Stimulated activated CD4-positive, alpha-beta T cell treated with anti-CD3 and anti-CD28 coated beads, Interleukin-15, amount 100 ng/mL, for 24 hours (primary cell): ENCODE data around the gene SCYGR6.
"Not testable (repeated sequence)": the region's sequence is repeated elsewhere in the genome, so short reads cannot be mapped to it uniquely, and the experiment has no call there.

Experiments used
- DNase-seq: peaks from one replicate; pipeline ENCODE4 v3.0.0-alpha.2; 2020

Gene SCYGR6, protein sequence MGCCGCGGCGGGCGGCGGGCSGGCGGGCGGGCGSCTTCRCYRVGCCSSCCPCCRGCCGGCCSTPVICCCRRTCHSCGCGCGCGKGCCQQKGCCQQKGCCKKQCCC

DNA sequence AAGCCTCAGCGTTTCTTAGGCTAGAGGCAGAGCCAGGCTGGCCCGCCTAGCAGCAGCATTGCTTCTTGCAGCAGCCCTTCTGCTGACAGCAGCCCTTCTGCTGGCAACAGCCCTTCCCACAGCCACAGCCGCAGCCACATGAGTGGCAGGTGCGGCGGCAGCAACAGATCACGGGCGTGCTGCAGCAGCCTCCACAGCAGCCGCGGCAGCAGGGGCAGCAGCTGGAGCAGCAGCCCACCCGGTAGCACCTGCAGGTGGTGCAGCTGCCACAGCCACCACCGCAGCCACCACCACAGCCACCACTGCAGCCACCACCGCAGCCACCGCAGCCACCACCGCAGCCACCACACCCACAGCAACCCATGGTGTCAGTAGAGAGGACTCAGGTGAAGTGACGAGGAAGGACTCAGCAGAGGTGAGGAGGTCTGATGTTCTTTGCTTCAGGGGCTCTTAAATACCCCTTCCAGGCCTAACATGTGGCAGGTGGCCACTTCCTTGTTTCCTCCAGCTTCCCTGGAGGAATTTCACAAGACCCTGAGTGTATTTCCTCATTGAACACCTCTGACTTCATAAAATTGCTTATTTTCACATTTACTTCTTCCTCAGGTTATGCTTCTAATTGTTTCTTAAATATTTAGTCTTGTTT lies at the start of gene SCYGR6:
TSS of gene SCYGR6 (minus strand) at position 364 of the 646 bp plus-strand sequence. CDS start at position 364, 0 bp downstream.
- DNase-seq, result no peak

DNA sequence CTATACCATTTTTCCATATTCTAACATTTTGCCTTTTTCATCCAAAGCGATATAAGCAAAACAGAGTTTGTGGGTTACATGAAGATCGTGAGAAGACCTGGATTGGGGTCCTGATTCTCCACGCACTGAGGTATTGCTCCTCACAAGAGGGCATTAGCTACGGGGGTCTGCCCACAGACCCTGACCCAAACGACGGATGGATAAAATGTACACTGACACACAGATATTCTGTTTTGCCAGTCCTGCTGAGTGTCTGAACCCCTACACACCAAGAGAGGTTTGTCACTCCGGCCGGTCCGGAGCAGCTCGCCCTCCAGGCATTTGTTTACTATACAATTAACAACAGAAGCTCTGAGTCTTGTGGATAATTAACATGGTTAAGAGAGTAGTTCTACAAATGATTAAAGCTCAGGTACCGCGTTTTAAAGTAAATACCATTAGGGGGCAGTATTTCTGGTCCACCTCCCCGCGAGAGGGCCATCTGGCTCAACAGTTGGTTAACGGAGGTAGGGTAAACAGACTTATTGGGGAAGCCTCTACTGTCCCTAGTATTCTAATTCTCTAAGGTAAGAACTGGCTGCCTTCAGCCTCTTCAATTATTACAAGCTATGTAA lies 49.6 kb upstream of the SCYGR6 start:
- peak; percentile 15 for DNase-seq

DNA sequence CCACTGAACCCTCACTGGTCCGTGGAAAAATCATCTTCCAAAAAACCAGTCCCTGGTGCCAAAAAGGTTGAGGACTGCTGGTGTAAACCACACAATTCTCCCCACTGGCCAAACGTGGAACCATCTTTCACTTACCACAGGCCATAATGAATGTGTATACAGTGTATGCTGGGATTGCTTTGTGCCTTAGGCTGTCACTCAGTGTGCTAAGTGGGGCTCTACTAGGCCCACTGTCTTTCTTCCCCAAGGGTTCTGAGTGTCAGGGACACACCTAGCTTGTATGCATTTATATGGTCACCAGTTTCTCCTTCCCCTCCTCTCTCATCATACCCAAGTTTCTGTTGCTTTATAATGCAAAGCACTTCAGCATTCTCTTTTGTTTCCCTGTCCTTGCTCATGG lies 48.4 kb upstream of the SCYGR6 start:
- no peak for DNase-seq

DNA sequence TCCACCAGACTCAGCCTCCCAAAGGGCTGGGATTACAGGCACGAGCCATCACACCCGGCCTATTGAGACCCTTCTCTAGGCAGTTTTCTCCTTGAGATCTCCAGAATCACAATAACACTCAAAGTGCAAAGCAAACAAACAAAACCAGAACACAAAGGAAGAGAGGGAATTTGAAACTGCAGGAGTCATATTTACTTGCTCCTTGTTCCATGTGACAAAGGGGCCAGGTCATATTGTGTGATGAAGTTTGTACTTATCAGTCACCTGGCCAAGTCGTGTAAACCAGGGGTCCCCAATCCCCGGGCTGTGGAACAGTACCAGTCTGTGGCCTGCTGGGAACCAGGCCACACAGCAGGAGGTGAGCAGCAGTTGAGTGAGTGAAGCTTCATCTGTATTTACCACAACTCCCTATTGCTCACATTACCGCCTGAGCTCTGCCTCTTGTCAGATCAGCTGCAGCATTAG lies 47.7 kb upstream of the SCYGR6 start:
- no peak for DNase-seq

DNA sequence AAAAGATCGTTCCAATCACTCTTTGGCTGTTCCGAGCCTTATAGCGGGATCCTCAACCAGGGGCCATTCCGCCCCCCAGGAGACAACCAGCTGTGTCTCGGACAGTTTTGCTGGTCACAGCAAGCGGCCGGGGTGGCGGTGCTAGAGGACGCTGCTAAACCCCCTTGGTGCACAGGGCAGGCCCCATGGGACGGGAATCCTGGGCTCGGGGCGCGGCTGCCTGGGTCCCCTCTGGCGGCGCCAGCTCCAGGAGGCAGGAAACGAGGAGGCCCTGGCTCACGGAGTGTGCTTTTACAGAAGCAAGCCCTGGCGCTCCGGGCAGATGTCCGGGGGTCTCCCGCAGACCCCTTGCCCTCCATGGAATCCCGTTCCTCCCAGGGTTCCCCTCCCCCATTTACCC lies 43.3 kb upstream of the SCYGR6 start:
- DNase-seq, result no peak

DNA sequence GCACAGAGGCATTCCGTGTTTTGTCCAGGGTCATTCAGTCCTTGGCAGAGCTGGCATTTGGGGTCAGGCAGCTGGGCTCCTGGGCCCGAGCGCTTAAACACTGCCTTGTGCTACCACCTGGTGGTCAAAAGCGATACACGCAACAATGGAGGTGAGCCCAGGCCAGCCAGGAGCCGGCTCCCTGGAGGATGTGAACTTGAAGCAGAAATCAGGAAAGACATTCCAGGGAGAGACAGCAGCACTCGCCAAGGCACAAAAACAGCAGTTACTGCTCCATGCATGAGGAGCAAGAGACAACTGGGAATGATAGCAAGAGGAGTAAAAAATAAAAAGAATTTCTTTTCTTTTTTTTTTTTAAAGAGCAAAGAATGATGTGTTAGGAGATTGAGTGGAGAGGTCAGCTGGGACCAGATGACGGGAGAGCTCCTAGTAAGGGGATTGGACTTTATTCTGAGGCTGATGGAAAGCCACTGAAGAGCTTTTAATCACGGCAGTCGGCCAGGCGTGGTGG lies 41.9 kb upstream of the SCYGR6 start:
- DNase-seq, result peak; percentile 73

DNA sequence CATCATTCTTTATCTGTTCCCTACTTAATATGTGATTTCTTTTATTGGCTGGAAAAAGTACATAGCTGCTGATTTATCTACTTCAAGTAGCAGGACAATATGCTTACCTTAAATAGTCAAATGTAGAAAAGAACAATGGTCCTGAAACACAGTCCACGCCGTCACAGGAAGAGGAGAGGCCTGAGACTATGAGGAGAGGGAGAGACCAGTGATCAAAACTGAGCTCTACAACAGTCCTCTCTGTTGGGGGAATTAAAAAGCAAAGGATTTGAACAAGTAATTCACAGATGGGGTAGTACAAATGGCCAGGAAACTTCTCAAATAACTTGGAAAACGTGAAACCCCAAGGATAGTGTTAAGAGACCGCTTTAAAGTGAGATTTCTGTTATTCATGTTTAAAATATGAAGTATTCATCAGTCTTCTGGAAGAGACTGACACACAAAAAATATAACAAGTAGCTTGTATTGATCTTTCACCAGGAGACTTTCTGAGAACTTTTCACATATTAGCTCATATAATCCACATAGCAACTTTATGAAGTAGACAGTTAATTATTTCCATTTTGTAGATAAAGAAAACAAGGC lies 41.3 kb upstream of the SCYGR6 start:
- no peak for DNase-seq

DNA sequence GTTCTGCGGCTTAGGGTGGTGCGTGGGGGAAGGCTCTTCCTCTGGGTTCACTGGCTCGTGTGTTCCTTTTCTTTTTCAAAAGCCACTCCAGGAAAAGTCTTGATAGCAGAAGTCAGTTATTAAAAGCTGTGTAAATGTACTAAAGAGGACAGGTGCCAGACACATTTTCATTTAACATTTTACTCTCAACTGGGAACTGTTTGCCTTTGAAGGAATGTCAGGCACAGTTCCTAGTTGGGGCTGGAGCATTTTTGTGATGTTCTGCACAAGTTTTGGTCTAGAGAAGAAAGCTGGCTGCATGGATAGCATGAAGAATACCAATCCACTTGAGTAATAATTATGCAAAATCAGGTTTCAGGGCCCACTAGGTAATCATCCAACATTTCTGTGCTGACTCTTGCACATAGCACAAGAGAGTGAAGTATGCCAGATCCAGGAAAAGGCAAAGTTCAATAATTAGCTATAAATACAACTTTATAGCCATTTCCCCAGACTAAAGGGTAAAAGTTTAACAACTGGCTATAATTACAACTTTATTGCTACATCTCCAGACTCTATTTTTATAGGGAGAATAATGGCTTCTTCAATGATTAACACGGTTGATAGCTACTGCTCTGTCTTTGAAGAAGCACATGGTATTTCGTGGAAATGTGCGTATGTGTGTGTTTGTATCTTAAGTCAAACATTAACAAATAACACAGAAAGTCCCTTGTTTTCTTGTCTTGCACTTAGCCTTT lies 37.4 kb upstream of the SCYGR6 start:
- no peak for DNase-seq

DNA sequence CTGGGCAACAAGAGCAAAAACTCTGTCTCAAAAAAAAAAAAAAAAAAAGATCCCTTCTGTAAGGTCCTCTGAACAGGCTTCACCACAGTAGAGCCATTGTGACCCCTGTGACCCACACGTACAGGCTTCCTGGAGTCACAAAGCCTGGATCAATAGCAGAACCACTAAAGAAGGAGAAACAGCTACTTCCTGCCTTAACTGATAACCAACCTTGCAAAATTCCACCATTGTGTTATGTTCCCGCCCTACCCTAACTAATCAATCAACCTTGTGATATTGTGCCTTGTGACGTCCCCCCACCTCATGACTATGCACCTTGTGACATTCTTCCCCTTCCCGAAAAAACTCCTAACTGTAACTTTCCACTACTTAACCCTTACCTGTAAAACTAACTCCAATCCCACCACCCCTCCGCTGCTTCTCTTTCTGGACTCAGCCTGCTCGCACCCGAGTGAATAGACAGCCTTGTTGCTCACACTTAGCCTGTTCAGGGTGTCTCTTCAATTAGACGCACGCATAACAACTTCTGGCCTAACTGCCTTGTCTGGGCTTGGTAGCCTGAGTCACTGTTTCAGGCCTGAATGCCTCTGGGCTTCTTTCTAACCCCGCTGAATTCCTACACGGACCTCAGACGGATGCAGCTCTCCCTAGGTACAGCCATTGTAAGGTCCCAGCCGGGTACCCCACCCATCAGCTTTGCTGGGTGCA lies 35.0 kb upstream of the SCYGR6 start:
- no peak for DNase-seq

DNA sequence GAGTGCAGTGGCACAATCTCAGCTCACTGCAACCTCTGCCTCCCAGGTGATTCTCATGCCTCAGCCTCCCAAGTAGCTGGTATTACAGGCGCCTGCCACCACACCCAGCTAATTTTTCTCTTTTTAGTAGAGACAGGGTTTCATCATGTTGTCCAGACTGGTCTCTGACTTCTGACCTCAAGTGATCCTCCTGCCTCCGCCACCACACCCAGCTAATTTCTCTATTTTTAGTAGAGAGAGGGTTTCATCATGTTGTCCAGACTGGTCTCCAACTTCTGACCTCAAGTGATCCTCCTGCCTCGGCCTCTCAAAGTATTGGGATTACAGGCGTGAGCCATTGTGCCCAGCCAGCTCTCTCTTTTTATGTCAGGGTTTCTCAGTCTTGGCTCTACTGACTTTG lies 31.7 kb upstream of the SCYGR6 start:
- DNase-seq, result not testable (repeated sequence)

DNA sequence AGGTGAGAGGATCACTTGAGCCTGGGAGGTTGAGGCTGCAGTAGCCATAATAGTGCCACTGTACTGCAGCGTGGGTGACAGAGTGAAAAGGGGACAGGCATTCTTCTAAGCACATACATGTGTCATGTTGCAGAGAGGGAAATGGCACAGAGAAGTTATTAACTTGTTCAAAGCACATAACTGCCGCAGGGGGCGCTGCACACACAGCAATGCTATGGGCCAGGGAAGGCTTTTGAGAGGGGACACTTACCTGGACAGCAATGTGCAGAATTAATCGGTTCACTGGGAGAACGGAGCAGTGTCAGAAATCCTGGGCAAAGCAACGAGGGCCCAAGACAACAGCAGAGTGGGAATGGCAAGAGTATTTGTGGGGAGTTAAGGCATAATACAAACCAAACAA lies 23.5 kb upstream of the SCYGR6 start:
- DNase-seq, result peak; percentile 9

DNA sequence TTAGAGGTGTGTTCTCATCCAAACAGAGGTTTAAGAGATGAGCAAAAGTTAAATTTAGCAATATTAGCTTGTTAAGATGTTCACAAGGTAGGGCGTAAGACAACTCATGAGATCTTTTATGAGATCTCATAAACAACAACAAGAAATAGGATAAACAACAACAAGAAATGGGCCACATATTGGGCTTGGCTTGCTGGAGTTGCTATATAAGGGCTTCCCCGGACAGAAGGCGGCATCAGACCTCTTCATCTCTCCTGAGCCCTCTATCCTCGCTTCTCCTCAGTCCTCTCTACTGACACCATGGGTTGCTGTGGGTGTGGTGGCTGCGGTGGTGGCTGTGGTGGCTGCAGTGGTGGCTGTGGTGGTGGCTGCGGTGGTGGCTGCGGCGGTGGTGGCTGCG lies 21.0 kb upstream of the SCYGR6 start, which contains the start of gene SCYGR8:
TSS of gene SCYGR8 (plus strand) at position 301 of the 400 bp plus-strand sequence. CDS start at position 301, 0 bp downstream.
- no peak for DNase-seq

DNA sequence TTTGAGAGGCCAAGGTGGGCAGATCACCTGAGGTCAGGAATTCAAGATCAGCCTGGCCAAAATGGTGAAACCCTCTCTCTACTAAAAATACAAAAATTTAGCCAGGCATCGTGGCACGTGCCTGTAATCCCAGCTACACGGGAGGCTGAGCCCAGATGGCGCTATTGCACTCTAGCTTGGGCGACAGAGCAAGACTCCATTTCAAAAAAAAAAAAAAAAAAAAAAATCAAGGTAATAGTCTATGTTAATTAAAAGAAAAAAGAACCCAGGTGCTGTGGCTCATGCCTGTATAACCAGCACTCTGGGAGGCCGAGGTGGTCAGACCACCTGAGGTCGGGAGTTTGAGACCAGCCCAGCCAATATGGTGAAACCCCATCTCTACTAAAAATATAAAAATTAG lies 16.1 kb upstream of the SCYGR6 start:
- peak; percentile 40 for DNase-seq

DNA sequence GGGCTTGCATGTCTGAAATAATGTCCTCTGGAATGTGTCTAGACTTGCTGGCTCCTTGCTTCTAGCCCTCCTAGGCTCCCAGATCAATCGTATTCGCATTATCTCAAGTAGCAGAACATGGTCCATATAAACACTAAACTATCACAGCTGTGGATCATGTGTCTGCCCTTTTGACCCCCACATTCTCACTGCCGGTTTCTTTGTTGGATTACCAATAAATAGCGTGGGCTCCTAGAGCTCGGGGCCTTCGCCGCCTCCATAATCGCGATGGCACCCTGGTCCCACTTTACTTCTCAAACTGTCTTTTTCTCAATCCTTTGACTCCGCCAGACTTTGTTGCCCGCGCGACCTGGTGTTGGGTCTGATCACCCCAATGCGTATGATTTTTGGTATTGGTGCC lies 14.8 kb upstream of the SCYGR6 start:
- no peak for DNase-seq

DNA sequence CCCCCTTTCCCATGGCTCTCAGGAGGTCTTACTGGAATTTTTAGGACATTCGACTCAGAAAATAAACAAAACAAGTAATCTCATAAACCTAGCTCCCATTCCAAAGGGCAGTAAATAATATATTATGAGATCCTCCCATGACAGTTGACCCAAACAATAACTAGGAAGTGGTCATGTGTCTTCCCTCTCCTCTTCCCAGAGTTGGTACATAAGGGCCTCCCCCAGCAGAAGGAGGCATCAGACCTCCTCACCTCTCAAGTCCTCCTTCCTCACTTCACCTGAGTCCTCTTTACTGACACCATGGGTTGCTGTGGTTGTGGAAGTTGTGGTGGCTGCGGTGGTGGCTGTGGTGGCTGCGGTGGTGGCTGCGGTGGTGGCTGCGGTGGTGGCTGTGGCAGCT lies 3.5 kb upstream of the SCYGR6 start, which contains the start of gene SCYGR7:
TSS of gene SCYGR7 (plus strand) at position 301 of the 400 bp plus-strand sequence. CDS start at position 301, 0 bp downstream.
- DNase-seq, result no peak

DNA sequence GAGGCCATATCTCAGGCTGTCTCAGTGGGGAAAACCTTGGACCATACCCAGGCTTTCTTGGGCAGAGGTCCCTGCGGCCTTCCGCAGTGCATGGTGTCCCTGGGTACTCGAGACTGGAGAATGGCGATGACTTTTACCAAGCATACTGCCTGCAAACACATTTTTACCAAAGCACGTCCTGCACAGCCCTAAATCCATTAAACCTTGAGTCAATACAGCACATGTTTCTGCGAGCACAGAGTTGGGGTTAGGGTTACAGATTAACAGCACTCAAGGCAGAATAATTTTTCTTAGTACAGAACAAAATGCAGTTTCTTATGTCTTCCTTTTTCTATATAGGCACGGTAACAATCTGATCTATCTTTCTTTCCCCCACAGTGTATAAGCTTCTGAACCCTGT lies 1.7 kb downstream of the SCYGR6 start:
- DNase-seq, result not testable (repeated sequence)

DNA sequence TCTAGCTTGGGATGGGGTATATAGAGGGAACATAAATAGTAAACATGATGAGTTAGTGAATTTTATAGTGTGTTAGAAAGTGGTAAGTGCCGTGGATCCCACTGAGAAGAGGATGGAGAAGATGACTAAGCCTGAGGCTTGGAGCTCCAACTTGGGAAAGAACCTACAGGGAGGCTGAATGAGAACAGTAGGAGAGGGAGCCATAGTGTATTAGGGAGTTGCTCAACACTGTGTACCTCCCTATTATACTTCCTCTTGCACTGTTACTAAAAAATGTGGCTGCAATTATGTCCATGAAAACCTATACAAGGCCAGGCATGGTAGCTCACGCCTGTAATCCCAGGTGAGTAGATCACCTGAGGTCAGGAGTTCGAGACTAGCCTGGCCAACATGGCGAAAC lies 3.9 kb downstream of the SCYGR6 start:
- no peak for DNase-seq

DNA sequence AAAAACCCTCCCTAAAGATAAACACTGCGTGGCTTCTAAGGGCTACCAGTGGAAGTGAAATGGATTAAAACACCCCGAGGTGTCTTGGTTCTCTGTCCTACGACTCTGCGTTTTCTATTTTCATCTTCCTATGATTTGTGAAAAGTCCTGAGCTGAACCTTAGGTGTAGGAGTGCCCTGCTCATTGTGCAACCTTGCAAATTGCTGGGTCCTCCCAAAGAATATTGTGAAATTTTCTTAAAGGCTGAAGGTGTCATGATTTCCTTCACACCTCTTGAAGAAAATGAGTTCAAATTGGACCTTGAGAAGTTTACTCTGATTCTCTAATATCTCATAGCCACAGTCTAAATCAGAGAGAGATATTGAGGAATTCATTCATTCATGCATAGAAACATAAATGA lies 4.9 kb downstream of the SCYGR6 start:
- DNase-seq, result no peak

DNA sequence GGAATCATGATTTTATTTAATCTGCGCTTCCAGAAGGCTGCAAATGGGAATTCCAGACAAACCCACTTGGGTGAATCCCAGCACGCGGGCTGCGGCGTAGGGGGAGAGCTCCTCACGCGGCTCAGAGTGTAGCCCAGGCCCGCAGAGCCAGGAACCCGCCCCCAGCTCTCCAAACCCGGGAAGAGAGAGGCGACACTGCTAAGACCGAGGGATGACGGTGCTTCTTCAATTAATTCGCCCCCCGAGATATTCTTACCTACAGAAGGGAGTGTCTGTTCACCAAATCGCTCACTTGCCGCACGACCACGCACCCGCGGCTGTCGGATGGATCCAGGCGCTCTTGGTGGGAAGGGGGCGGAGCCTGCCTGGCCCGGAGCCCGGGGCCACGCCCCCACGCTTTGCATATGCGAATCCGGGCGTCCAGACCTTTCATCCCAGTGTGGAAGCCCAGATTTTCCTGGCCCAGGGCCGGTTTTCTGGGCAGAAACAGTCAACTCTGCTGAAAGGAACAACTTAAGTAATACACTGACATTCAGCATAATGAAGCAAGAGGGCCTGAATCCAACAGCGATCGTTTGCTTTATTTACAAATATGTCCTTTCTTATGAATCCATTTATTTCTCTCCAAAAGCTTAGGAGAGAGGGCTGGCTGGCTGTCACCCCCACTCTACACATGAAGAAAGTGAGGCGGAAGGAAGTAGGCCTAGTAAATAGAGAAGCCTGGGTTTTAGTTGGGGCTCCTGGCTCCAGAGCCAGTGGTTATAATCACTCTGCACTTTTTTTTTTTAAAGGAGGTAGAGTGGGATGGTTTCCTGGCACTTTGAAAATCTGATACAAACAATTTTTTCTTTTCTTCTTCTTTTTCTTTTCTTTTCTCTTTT lies 6.6 kb downstream of the SCYGR6 start, which contains the start of gene SLC19A3:
TSS of gene SLC19A3 (minus strand) at position 342 of the 881 bp plus-strand sequence. CDS start 15,710 bp downstream, outside the sequence.
- DNase-seq, result peak; percentile 38

DNA sequence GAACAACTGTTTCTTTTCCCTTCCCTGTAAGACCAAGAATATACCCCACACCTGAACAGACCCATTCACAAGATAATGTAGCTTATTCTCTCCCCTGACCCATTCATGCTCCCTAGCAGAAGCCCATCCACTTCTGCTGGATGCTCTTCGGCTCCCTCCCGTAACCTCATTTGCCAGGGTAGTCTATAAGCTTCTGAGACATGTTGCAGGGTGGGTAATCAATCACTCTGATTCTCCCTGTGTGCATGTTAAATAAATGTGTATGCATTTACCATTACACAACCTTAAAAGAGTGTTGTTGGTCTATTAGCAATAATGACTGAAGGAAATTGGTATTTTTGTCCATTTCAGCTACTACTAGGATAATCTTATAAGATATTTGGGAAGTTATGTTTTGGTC lies 8.1 kb downstream of the SCYGR6 start:
- no peak for DNase-seq

DNA sequence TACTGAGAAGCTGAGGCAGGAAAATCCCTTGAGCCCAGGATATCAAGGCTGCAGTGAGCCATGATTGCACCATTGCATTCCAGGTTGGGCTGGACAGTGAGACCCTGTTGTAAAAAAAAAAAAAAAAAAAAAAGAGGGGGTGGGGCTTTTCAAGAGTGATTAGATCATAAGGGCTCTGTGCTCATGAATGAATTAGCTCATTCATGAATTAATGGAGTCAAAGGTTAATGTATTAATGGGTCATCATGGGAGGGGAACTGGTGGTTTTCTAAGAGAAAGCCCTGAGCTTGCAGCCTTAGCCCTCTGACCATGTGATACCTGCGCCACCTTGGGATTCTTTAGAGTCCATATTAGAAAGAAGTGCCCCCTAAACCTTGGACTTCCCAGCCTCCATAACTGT lies 11.3 kb downstream of the SCYGR6 start:
- DNase-seq, result no peak
